Karpas-422 (cell line): Measurements from ENCODE around the gene TRIP12. TPM values are rescaled to one million over a fixed set of nuclear protein-coding genes. Genes with fewer than 3 reads are reported as not detected.
A peak's percentile ranks its signal among the peaks of the same experiment; 100 is the strongest.

Source experiments
- DNase-seq: peaks from one replicate; pipeline ENCODE4 v3.0.0-alpha.2; 2015
- H2AFZ ChIP-seq: fragments of 200-600 bp; sonication (generic); 2 replicates; pipeline ENCODE4 v1.6.1; 2014; ENCODE audit warnings: antibody characterized with exemption, low read length, mixed read lengths
- H3K27ac ChIP-seq: fragments of 200-600 bp; sonication (generic); 2 replicates; pipeline ENCODE4 v1.5.1; 2014; ENCODE audit warnings: mild to moderate bottlenecking, low read length, moderate library complexity
- H3K27me3 ChIP-seq: fragments of 200-600 bp; sonication (generic); 2 replicates; pipeline ENCODE4 v1.6.1; 2014; ENCODE audit warnings: low read length, mixed read lengths
- H3K36me3 ChIP-seq: fragments of 200-600 bp; sonication (generic); 2 replicates; pipeline ENCODE4 v1.6.1; 2014; ENCODE audit warnings: low read length, mixed read lengths; ENCODE audit not compliant: insufficient read depth
- H3K4me1 ChIP-seq: fragments of 200-600 bp; sonication (generic); 2 replicates; pipeline ENCODE4 v1.6.1; 2014; ENCODE audit warnings: mild to moderate bottlenecking, low read length, mixed read lengths
- H3K4me2 ChIP-seq: fragments of 200-600 bp; sonication (generic); 2 replicates; pipeline ENCODE4 v1.6.1; 2014; ENCODE audit warnings: low read length, low read depth, mild to moderate bottlenecking; ENCODE audit not compliant: poor library complexity, severe bottlenecking
- H3K4me3 ChIP-seq: fragments of 200-600 bp; sonication (generic); 2 replicates; pipeline ENCODE4 v1.5.1; 2014; ENCODE audit warnings: mild to moderate bottlenecking, antibody characterized with exemption, low read length, mixed read lengths
- H3K79me2 ChIP-seq: fragments of 200-600 bp; sonication (generic); 2 replicates; pipeline ENCODE4 v1.6.1; 2014; ENCODE audit warnings: mild to moderate bottlenecking, low read length, mixed read lengths
- H3K9ac ChIP-seq: fragments of 200-600 bp; sonication (generic); 2 replicates; pipeline ENCODE4 v1.6.0; 2014; ENCODE audit warnings: low read length
- H3K9me2 ChIP-seq: fragments of 200-600 bp; sonication (generic), shearing (Covaris generic); replicated peaks from 2 replicates; pipeline ENCODE4 v1.6.0; 2014; ENCODE audit warnings: mild to moderate bottlenecking, low read length, moderate library complexity; ENCODE audit not compliant: insufficient read depth
- H3K9me3 ChIP-seq: fragments of 300-700, 200-600 bp; sonication (generic); 2 replicates; pipeline ENCODE4 v1.6.1; 2014; ENCODE audit warnings: low read length, mixed read lengths
- H4K20me1 ChIP-seq: fragments of 200-600 bp; sonication (generic); 2 replicates; pipeline ENCODE4 v1.6.1; 2014; ENCODE audit warnings: mild to moderate bottlenecking, antibody characterized with exemption, low read length, low read depth; ENCODE audit not compliant: insufficient read depth
- total RNA-seq: library from RNA; depleted of rRNA; stranded (reverse); fragments of >200 nt; shearing (Covaris generic); gene quantifications from 2 replicates; pipeline ENCODE4 v1.2.3, GENCODE V29; 2014; ENCODE audit warnings: low replicate concordance

The TRIP12 gene
- total RNA-seq, 1 experiment from 2014 or later: 187 TPM

DNA sequence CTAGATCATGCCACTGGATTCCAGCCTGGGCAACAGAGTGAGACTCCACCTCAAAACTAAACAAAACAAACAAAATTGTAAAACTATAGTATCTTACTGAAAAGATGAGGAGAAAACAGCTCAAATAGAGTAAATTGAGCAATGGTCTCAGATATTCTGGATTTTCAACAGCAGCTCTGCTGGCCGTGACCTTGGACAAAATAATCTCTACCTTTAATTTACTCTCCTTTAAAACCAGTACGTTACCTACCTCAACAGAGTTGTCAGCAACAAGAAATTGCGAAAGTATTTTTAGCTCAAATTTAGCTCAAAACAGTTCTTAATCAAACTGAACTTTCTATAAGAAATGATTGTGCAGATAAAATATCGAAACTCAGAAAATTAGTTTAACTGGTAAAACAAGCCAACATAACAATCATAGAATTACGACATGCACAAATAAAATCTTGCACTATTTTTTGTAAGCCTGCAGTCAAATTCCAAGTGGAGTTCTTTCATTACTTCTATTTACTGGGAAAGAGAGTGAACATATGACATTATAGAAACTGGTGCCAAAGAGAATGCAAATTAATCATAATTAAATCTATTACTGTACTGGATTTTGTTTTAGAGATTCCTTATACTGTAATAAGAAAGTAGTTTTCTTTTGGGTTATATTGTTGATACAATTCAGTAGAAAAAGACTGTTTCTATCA, 40.8 kb downstream of the TRIP12 start:
- Histone ChIP-seq H3K9me2 (no peaks in the 10 kb centered on the region), H3K4me2 (no peak overlapping the region), H3K36me3 (peaks cover 15% of the 10 kb centered on the region; the same call in 1 of the 2 replicates), H3K4me3 (no peak overlapping the region), H3K27ac (no peak overlapping the region), H3K9ac (no peak overlapping the region), H4K20me1 (no peaks in the 10 kb centered on the region), H3K27me3 (no peaks in the 10 kb centered on the region), H2AFZ (no peak overlapping the region), H3K79me2 (peaks cover 90% of the 10 kb centered on the region), H3K9me3 (no peaks in the 10 kb centered on the region), H3K4me1 (peaks cover 7% of the 10 kb centered on the region)
- no peak for DNase-seq

DNA sequence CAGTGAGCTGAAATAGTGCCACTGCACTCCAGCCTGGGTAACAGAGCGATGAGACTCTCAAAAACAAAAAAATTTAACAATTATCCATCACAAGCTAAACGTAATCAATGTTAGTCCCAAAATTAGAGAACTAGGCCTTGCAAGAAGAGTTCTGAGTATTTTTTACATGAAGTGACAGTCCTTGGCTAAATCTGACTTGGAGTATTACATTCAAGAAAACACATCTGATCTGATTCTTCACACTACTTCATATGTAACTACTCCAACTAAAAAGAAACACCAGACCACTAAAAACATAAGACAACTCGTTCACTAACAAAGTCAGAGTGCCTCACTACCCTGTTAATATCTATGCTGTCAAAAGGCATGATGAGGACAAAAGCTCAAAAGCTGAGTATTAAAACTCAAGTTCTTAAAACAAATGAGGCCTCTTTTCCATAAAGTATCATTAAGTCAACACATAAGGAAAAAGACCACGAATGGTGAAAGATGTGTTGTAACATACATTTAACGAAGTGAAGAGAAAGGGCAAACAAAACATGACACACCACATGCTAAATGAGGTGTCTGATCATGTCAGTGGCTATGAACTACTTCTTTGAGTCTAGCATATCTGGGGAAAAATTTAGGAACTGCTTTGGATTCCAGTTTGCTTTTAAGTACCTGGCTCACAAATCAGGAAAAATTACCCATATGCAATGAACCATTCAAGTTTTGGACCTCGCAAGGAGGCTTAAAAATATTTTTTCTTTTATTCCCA, 42.4 kb downstream of the TRIP12 start:
- Histone ChIP-seq H3K36me3 (peaks cover 15% of the 10 kb centered on the region; the same call in 1 of the 2 replicates), H3K9me2 (no peaks in the 10 kb centered on the region)
- no peak for DNase-seq

DNA sequence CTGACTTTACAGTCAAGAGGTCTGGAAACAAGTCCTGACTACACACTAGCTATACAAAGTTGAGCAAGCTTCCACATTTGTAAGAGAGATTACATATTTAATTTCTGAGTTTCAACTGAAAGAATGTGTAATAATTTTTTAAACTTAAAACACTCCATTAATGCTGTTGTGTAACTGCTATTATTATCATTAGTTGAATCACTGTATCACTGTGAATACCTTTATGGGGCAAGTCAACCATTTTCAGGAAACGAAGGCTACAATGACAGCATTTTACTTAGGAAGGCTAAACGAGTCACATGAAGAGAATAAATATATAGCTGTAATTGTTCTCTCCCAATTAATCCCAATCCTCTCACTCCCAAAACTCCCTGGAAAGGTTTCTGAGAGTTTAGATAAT, 46.3 kb downstream of the TRIP12 start:
- Histone ChIP-seq H3K4me2 (no peak overlapping the region), H3K4me3 (no peak overlapping the region), H3K4me1 (peaks cover 21% of the 10 kb centered on the region), H3K9me2 (no peaks in the 10 kb centered on the region), H4K20me1 (no peaks in the 10 kb centered on the region), H3K9me3 (no peaks in the 10 kb centered on the region), H3K9ac (no peak overlapping the region), H3K27me3 (no peaks in the 10 kb centered on the region), H3K27ac (no peak overlapping the region), H2AFZ (no peak overlapping the region), H3K79me2 (peaks cover 90% of the 10 kb centered on the region), H3K36me3 (peaks cover 23% of the 10 kb centered on the region; the same call in 1 of the 2 replicates)
- DNase-seq: no peak

More for the DNA sequence above, 42.4 kb downstream of the TRIP12 start:
- Histone ChIP-seq H4K20me1 (no peaks in the 10 kb centered on the region), H3K9ac (no peak overlapping the region), H3K4me3 (no peak overlapping the region), H3K4me2 (no peak overlapping the region), H3K4me1 (peaks cover under 1% of the 10 kb centered on the region; the same call in 1 of the 2 replicates), H3K27me3 (no peaks in the 10 kb centered on the region), H3K79me2 (peaks cover 90% of the 10 kb centered on the region), H3K27ac (no peak overlapping the region), H3K9me3 (no peaks in the 10 kb centered on the region), H2AFZ (no peak overlapping the region)

DNA sequence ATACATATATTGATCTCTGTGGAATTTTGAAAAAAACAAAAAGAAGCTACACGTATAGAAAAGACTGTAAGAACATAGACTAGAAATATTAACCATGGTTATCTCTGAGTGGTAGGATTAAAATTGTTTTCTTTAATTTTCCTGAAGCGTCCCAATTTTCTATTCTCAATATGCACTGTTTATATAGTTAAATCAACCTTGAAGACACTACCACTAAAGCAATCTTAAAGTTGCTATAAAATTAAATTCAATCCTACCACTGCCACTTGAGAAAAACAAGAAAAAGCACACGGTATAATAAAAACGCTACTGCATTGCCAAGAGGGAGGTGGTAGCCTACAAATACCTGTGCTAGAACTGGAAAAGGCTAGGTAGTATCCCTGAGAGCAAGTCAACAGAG, 47.2 kb downstream of the TRIP12 start:
- H2AFZ ChIP-seq: no peak overlapping the region
- no peaks in the 10 kb centered on the region for H3K9me2 ChIP-seq
- peaks cover 25% of the 10 kb centered on the region; the same call in 1 of the 2 replicates for H3K36me3 ChIP-seq
- no peaks in the 10 kb centered on the region for H3K9me3 ChIP-seq
- no peak overlapping the region for H3K4me2 ChIP-seq
- peaks cover 22% of the 10 kb centered on the region for H3K4me1 ChIP-seq
- no peak overlapping the region for H3K4me3 ChIP-seq
- H3K27ac ChIP-seq: no peak overlapping the region
- H3K27me3 ChIP-seq: no peaks in the 10 kb centered on the region
- H4K20me1 ChIP-seq: no peaks in the 10 kb centered on the region
- no peak overlapping the region for H3K9ac ChIP-seq
- DNase-seq: no peak
- peaks cover 90% of the 10 kb centered on the region for H3K79me2 ChIP-seq

DNA sequence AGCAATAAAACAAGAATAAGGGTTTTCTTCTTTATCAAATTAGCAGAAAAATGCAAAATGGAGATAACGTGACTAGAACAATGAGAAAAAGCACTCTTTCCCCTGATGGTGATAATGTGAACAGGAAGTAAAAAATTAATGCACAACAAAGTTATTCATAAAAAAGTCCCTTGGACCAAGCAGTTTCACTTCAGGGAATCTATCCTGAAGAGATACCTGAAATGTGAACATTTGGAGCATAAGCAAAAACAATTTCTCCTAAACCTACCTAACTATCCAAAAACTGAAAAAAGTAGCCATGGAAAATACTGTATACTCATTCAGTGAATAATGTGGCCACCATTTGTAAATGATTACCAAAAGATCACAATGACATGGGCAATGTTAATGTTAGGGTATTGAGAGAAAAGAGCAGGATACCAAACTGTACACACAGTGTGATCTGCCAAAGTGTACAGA, 48.7 kb downstream of the TRIP12 start:
- Histone ChIP-seq H3K9me2 (no peaks in the 10 kb centered on the region), H3K4me3 (no peak overlapping the region), H4K20me1 (no peaks in the 10 kb centered on the region), H3K4me2 (no peak overlapping the region), H3K4me1 (peaks cover 25% of the 10 kb centered on the region), H3K27me3 (no peaks in the 10 kb centered on the region), H3K79me2 (peaks cover 96% of the 10 kb centered on the region), H3K9ac (no peak overlapping the region), H3K36me3 (peaks cover 21% of the 10 kb centered on the region; the same call in 1 of the 2 replicates), H3K9me3 (no peaks in the 10 kb centered on the region), H2AFZ (no peak overlapping the region), H3K27ac (peak overlapping the region; percentile 19)
- no peak for DNase-seq

DNA sequence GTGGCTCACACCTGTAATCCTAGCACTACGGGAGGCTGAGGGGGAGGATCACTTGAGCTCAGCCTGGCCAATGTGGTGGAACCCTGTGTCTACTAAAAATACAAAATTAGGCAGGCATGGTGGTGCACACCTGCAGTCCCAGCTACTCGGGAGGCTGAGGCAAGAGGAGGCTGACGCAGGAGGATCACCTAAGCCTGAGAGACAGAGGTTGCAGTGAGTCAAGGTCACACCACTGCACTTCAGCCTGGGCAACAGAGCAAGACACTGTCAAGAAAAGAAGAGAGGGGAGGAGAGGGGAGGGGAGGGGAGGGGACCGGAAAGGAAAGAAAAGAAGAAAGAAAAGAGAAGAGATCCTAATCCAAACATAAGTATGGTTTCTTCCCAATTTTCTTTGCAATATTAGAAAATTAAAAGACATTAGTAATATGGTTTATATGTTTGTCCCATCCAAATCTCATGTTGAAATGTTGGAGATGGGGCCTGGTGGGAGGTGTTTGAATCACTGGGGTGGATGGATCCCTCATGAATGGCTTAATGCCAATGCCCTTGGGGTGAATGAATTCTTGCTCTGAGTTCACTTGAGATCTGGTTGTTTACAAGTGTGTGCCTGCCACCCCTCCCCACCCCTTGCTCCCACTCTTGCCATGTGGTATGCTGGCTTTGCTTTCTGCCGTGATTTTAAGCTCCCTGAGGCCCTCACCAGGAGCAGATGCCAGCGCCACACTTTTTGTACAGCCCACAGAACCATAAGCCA, 50.7 kb downstream of the TRIP12 start:
- Histone ChIP-seq H3K4me1 (peaks cover 25% of the 10 kb centered on the region), H3K79me2 (peaks cover 100% of the 10 kb centered on the region), H3K9me2 (no peaks in the 10 kb centered on the region), H3K9ac (no peak overlapping the region), H4K20me1 (no peaks in the 10 kb centered on the region), H3K4me3 (no peak overlapping the region), H3K36me3 (peaks cover 21% of the 10 kb centered on the region; the same call in 1 of the 2 replicates), H3K4me2 (no peak overlapping the region), H3K27me3 (no peaks in the 10 kb centered on the region), H3K27ac (no peak overlapping the region), H3K9me3 (no peaks in the 10 kb centered on the region), H2AFZ (no peak overlapping the region)
- DNase-seq: no peak

DNA sequence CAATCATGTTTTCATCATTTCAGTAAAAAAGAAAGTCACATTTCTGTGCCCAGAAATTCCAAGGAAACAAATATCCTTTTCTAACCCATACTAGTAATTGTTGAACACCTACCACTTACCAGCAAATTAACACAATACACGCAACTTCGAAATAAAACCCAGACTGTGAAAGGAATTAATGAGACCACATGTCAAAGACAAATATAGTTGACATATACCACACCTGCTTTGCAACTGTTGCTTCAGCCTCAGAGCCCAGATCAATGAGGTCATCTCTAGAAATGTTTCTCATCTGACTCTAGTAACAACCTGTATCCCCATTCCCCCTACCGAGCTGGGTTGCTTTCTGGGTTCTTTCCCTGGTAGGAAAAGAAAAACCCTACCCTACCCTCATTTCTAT, 52.6 kb downstream of the TRIP12 start:
- H3K9me2 ChIP-seq: no peaks in the 10 kb centered on the region
- DNase-seq: no peak
- H4K20me1 ChIP-seq: no peaks in the 10 kb centered on the region
- H3K9me3 ChIP-seq: no peaks in the 10 kb centered on the region
- no peak overlapping the region for H2AFZ ChIP-seq
- no peak overlapping the region for H3K27ac ChIP-seq
- no peak overlapping the region for H3K9ac ChIP-seq
- peaks cover 100% of the 10 kb centered on the region for H3K79me2 ChIP-seq
- peaks cover 29% of the 10 kb centered on the region; the same call in 1 of the 2 replicates for H3K36me3 ChIP-seq
- H3K27me3 ChIP-seq: no peaks in the 10 kb centered on the region
- peaks cover 26% of the 10 kb centered on the region for H3K4me1 ChIP-seq
- H3K4me2 ChIP-seq: no peak overlapping the region
- no peak overlapping the region for H3K4me3 ChIP-seq

DNA sequence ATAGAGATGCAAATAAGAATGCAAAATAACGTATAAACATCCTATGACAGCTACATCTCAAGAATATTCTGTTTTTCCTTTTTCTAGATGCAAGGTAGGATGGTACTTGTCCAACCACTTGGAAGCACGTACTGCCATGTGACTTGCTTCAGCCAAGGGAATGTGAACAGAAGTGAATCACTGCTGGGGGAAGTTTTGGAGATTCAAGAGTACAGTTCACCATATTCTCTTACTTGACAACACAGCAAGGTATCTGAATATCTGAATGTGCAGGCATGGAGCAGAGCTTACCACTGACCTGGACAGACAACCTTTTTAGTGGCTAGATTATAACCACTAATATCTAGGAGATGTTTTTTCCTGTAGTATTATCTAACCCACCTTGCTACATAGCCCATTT, 53.0 kb downstream of the TRIP12 start:
- Histone ChIP-seq H3K4me3 (no peak overlapping the region), H3K9me3 (no peaks in the 10 kb centered on the region), H3K9ac (no peak overlapping the region), H3K4me2 (no peak overlapping the region), H2AFZ (no peak overlapping the region), H4K20me1 (no peaks in the 10 kb centered on the region), H3K27me3 (no peaks in the 10 kb centered on the region), H3K9me2 (no peaks in the 10 kb centered on the region), H3K36me3 (peaks cover 29% of the 10 kb centered on the region; the same call in 1 of the 2 replicates), H3K27ac (no peak overlapping the region), H3K79me2 (peaks cover 100% of the 10 kb centered on the region), H3K4me1 (peaks cover 22% of the 10 kb centered on the region)
- no peak for DNase-seq
